ENCODE results near the gene FMN1. TPM values are rescaled to one million over a fixed set of nuclear protein-coding genes. Genes with fewer than 3 reads are reported as not detected.

FMN1 gene
- total and polyA plus RNA-seq, 2 of the 8 experiments (the other 6 are each of a cell fraction or from before 2014, with no cell fraction given), result 0.27 to 3.7 TPM

- TF ChIP-seq, protein P1, sequence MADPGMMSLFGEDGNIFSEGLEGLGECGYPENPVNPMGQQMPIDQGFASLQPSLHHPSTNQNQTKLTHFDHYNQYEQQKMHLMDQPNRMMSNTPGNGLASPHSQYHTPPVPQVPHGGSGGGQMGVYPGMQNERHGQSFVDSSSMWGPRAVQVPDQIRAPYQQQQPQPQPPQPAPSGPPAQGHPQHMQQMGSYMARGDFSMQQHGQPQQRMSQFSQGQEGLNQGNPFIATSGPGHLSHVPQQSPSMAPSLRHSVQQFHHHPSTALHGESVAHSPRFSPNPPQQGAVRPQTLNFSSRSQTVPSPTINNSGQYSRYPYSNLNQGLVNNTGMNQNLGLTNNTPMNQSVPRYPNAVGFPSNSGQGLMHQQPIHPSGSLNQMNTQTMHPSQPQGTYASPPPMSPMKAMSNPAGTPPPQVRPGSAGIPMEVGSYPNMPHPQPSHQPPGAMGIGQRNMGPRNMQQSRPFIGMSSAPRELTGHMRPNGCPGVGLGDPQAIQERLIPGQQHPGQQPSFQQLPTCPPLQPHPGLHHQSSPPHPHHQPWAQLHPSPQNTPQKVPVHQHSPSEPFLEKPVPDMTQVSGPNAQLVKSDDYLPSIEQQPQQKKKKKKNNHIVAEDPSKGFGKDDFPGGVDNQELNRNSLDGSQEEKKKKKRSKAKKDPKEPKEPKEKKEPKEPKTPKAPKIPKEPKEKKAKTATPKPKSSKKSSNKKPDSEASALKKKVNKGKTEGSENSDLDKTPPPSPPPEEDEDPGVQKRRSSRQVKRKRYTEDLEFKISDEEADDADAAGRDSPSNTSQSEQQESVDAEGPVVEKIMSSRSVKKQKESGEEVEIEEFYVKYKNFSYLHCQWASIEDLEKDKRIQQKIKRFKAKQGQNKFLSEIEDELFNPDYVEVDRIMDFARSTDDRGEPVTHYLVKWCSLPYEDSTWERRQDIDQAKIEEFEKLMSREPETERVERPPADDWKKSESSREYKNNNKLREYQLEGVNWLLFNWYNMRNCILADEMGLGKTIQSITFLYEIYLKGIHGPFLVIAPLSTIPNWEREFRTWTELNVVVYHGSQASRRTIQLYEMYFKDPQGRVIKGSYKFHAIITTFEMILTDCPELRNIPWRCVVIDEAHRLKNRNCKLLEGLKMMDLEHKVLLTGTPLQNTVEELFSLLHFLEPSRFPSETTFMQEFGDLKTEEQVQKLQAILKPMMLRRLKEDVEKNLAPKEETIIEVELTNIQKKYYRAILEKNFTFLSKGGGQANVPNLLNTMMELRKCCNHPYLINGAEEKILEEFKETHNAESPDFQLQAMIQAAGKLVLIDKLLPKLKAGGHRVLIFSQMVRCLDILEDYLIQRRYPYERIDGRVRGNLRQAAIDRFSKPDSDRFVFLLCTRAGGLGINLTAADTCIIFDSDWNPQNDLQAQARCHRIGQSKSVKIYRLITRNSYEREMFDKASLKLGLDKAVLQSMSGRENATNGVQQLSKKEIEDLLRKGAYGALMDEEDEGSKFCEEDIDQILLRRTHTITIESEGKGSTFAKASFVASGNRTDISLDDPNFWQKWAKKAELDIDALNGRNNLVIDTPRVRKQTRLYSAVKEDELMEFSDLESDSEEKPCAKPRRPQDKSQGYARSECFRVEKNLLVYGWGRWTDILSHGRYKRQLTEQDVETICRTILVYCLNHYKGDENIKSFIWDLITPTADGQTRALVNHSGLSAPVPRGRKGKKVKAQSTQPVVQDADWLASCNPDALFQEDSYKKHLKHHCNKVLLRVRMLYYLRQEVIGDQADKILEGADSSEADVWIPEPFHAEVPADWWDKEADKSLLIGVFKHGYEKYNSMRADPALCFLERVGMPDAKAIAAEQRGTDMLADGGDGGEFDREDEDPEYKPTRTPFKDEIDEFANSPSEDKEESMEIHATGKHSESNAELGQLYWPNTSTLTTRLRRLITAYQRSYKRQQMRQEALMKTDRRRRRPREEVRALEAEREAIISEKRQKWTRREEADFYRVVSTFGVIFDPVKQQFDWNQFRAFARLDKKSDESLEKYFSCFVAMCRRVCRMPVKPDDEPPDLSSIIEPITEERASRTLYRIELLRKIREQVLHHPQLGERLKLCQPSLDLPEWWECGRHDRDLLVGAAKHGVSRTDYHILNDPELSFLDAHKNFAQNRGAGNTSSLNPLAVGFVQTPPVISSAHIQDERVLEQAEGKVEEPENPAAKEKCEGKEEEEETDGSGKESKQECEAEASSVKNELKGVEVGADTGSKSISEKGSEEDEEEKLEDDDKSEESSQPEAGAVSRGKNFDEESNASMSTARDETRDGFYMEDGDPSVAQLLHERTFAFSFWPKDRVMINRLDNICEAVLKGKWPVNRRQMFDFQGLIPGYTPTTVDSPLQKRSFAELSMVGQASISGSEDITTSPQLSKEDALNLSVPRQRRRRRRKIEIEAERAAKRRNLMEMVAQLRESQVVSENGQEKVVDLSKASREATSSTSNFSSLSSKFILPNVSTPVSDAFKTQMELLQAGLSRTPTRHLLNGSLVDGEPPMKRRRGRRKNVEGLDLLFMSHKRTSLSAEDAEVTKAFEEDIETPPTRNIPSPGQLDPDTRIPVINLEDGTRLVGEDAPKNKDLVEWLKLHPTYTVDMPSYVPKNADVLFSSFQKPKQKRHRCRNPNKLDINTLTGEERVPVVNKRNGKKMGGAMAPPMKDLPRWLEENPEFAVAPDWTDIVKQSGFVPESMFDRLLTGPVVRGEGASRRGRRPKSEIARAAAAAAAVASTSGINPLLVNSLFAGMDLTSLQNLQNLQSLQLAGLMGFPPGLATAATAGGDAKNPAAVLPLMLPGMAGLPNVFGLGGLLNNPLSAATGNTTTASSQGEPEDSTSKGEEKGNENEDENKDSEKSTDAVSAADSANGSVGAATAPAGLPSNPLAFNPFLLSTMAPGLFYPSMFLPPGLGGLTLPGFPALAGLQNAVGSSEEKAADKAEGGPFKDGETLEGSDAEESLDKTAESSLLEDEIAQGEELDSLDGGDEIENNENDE (IDR thresholded peaks at IDR 0.05; ENCODE audit: insufficient replicate concordance, low read length), result no peak
- TF ChIP-seq TEAD4 (IDR thresholded peaks at IDR 0.05; ENCODE audit: low read depth, low read length) (no peak), SIRT6 (IDR thresholded peaks at IDR 0.05; ENCODE audit: low read length) (no peak), GABPA (IDR thresholded peaks at IDR 0.05; ENCODE audit: borderline replicate concordance, insufficient read depth, low read length) (no peak), RBBP5 (IDR thresholded peaks at IDR 0.05; ENCODE audit: borderline replicate concordance, low read depth, low read length) (no peak), CHD1 (IDR thresholded peaks at IDR 0.05; ENCODE audit: low read depth, low read length) (no peak), KDM1A (IDR thresholded peaks at IDR 0.05; ENCODE audit: borderline replicate concordance, low read length) (no peak), TAF7 (optimal IDR thresholded peaks at IDR 0.05; ENCODE audit: borderline replicate concordance, low read depth, low read length) (no peak), BRCA1 (IDR thresholded peaks at IDR 0.05; ENCODE audit: low read depth, low read length) (no peak)
- TF ChIP-seq, protein P2, sequence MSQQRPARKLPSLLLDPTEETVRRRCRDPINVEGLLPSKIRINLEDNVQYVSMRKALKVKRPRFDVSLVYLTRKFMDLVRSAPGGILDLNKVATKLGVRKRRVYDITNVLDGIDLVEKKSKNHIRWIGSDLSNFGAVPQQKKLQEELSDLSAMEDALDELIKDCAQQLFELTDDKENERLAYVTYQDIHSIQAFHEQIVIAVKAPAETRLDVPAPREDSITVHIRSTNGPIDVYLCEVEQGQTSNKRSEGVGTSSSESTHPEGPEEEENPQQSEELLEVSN (IDR thresholded peaks at IDR 0.05), result no peak
Measured at GRCh38 chr15:32743411-32744140, 450.9 kb downstream of the FMN1 start (continued).
